H1 (cell line): Measurements from ENCODE around the gene CXCR5.

Experiments used
- CTCF ChIP-seq, 3 experiments: IDR thresholded peaks; 1 replicate in 2 of 3; 2 replicates in 1 of 3; pipeline versions ENCODE4 v1.5.1 to v1.6.1; 2011; ENCODE audit warnings: low read length in 3 of 3, mild to moderate bottlenecking in 3 of 3, inconsistent platforms in 2 of 3, low read depth in 1 of 3, moderate library complexity in 1 of 3; ENCODE audit not compliant: insufficient read depth in 1 of 3; ENCODE audit errors: control extremely low read depth in 1 of 3
- EP300 ChIP-seq, 2 experiments: IDR thresholded peaks; 1 replicate in 1 of 2; 2 replicates in 1 of 2; pipeline ENCODE4 v1.6.1; 2011 to 2012; ENCODE audit warnings: low read depth in 2 of 2, low read length in 2 of 2, mild to moderate bottlenecking in 2 of 2, borderline replicate concordance in 1 of 2, inconsistent platforms in 1 of 2, moderate library complexity in 1 of 2
- EZH2 ChIP-seq: fragments of 200-600 bp; sonication (generic); IDR thresholded peaks from 2 replicates; pipeline ENCODE4 v1.7.1; 2012; ENCODE audit warnings: low read depth, mild to moderate bottlenecking, moderate library complexity, low read length, inconsistent platforms; ENCODE audit not compliant: severe bottlenecking
- RNF2 ChIP-seq: fragments of 200-900, 300-1000 bp; sonication (generic); IDR thresholded peaks from 2 replicates; pipeline ENCODE4 v1.7.1; 2016; ENCODE audit warnings: borderline replicate concordance, low read depth, mild to moderate bottlenecking, antibody characterized with exemption, low read length; ENCODE audit not compliant: poor library complexity, severe bottlenecking; ENCODE audit errors: missing control alignments
- SAP30 ChIP-seq: fragments of 300-600 bp; sonication (generic); IDR thresholded peaks from 2 replicates; pipeline ENCODE4 v1.7.1; 2012; ENCODE audit warnings: low read length, moderate library complexity, mild to moderate bottlenecking, inconsistent platforms; ENCODE audit not compliant: insufficient read depth, insufficient replicate concordance
- SUZ12 ChIP-seq: fragments of 200-600 bp; sonication (generic); IDR thresholded peaks from 2 replicates; pipeline ENCODE4 v1.6.1; 2012; ENCODE audit warnings: mild to moderate bottlenecking, inconsistent platforms, low read length, moderate library complexity, mixed read lengths

GRCh38 chr11:118845369-118845768, 38.3 kb upstream of the CXCR5 start:
- TF ChIP-seq EZH2 (no peak), CTCF (IDR thresholded peaks at IDR 0.05; ENCODE audit: control extremely low read depth in 1 of 3, insufficient read depth in 1 of 3, low read depth in 1 of 3, low read length in 3 of 3) (no peak), EP300 (IDR thresholded peaks at IDR 0.05; ENCODE audit: borderline replicate concordance in 1 of 2, low read depth in 2 of 2, low read length in 2 of 2) (no peak), RNF2 (no peak), SUZ12 (no peak), SAP30 (no peak)
